GM21619 (cell line): ENCODE results near the gene SPATA21.
A peak's percentile ranks its signal among the peaks of the same experiment; 100 is the strongest.
"Not testable (repeated sequence)": the region's sequence is repeated elsewhere in the genome, so short reads cannot be mapped to it uniquely, and the experiment has no call there.

Source experiments
- ATAC-seq: cut with Tn5 transposase; IDR thresholded peaks from one replicate; pipeline ENCODE4 v1.9.1; 2021; ENCODE audit not compliant: unreplicated experiment

SPATA21 gene

DNA sequence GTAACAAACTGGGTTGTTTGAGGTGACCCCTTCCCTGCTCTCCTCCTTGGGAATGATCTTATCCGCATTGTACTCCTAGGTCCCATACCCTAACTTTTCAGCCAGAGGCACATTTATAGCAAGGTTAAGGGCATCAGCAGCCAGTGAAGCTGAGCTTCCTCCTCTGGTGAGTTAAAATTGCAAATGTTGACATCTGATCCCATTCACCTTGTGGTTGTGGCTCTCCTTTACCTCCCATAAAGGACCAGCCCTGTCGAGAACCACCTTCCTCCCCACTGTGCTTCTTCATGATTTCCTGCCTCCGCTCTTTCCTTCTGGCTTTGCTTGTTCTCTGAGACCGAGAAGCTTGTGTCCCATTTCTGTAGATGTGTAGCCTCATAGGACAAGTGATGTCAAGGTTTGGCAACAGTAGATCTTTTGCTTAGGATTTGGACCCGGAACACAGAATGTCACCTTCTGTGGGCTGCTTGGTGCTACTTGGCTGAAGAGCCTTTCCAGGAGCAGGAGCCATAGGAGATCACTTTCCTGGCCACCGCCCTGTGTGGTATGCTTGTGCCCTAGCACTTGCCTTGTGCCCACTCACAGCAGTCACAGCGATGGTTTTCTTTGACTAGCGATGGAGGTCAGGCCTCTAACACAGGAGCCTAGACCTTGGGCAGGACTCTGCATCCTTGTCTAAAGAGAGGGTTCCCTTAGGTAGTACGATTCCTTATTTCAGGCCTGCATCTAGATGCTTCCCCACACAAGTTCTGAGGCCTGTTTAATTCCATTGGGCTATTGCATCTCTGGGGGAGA lies 51.4 kb downstream of the SPATA21 start:
- ATAC-seq, result no peak

DNA sequence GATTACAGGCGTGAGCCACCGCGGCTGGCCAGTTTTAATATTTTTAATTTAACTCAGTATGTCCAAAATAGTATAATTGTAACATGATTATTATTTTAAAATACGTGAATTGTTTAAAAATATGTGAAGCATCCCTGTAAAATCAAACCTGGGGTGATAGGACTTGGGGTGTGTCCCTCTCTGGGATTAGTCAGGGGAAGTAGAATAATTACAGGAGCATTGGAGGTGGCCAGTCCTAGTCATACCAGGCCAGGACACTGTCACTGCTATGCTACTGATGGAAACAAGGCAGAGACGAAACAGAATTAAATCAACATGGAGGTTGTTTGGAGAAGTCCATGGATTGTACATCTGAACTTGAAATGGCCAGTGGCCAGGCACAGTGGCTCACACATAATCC lies 53.3 kb downstream of the SPATA21 start:
- no peak for ATAC-seq

DNA sequence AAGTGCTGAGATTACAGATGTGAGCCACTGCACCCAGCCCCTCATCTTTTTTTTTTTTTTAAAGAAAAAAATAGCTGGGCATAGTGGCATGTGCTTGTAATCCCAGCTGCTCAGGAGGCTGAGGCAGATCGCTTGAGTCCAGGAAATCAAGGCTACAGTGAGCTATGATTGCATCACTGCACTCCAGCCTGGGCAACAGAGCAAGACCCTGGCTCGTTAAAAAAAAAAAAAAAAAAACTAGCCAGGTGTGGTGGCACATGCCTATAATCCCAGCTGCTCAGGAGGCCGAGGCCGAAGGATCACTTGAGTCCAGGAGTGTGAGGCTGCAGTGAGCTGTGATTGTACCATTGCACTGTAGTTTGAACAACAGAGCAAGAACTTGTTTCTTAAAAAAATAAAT lies 56.4 kb downstream of the SPATA21 start:
- no peak for ATAC-seq

DNA sequence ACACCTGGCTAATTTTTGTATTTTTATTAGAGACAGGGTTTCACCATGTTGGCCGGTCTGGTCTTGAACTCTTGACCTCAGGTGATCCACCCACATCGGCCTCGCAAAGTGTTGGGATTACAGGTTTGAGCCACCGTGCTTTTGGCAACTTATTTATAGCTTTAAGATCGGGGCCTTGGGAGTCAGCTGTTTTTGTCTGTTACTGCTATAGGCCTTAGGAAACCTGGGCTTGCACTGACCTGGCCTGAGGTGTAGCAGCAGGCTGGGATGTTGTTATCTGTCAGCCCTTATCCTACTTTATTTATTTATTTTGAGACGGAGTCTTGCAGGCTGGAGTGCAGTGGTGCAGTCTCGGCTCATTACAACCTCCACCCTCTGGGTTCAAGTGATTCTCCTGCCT lies 58.8 kb downstream of the SPATA21 start:
- no peak for ATAC-seq

DNA sequence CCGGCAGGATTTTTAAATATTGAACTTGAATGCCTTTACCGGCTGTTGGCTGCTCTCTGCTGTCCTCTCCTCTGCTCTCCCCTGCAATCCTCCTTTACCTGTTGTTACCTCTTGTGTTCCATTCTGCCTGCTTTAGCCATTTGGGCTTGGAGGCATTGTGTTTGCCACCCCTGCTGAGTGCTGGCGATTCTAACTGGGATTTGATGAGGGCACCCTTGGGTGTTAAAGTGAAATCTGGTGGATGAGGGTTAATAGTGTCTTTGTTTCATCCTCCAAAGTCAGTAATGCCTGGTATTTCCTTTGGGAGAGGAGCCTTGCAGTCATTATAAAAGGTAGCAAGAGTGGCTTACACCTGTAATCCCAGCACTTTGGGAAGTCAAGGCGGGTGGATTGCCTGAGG lies 60.3 kb downstream of the SPATA21 start:
- no peak for ATAC-seq

GRCh38 chr1:16375521-16376340 lies 61.5 kb downstream of the SPATA21 start:
- ATAC-seq, result no peak

GRCh38 chr1:16374266-16374665 lies 63.0 kb downstream of the SPATA21 start:
- ATAC-seq, result no peak

- ATAC-seq, result no peak
Observed at GRCh38 chr1:16372535-16373285, 64.5 kb downstream of the SPATA21 start.

- ATAC-seq, result no peak
Observed at GRCh38 chr1:16371725-16372124, 65.5 kb downstream of the SPATA21 start.

DNA sequence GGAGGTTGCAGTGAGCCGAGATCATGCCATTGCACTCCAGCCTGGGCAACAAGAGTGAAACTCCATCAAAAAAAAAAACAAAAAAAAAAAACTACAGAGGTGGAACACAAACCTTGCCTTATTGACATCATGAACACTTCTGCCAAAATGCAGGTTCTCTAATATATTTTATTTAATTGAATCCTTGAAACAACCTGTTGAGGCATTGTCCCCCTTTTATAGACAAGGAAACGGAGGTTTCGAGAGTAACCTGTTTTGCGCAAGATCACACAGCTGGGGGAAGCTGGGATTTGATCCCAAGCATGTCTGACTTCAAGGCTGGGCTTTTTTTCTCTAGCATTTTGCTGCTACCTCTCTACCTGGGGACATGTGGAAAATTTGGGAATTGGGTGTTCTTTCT lies 67.4 kb downstream of the SPATA21 start:
- no peak for ATAC-seq

GRCh38 chr1:16367968-16368890 lies 69.0 kb downstream of the SPATA21 start:
- ATAC-seq, result no peak

DNA sequence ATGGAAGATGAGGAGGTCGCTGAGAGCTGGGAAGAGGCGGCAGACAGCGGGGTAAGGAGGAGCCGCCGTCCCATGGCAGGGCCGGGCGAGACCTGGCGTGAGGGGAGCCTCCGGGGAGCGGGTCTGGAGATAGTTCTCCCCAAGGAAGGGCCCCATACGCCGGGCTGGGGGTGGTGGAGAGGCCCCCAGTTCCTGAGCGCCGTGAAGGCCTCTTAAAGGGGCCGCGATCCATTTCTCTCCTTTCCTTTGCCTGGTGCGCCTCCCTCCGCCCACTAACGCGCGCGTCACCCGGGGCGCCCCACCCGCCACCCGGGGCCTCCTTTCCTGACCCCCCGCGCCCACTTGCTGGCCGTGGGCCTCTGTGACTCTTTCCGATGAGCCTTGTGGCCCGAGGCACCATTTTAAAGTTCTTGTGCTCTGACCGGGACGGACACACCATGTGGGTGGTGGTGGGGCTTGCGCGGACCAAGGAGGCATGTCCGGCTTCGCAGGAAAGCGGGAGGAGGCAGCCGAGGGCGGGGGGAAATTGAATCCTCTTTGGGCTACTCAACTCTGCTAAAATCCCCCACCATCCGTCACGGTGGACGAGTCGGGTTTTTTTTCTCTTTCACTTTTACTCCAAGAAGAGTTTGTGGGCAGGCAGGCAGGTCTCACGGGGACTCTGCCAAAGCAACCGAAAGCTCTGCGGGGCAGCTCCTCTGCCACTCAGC lies 69.8 kb downstream of the SPATA21 start:
- peak; percentile 52 for ATAC-seq

GRCh38 chr1:16366722-16367257 lies 70.4 kb downstream of the SPATA21 start, which contains the start of gene SZRD1:
SZRD1 (plus strand) TSS chr1:16367242; CDS start chr1:16367258, 16 bp downstream.
- peak; percentile 71 for ATAC-seq

GRCh38 chr1:16365146-16365498 lies 72.1 kb downstream of the SPATA21 start:
- ATAC-seq, result not testable (repeated sequence)

DNA sequence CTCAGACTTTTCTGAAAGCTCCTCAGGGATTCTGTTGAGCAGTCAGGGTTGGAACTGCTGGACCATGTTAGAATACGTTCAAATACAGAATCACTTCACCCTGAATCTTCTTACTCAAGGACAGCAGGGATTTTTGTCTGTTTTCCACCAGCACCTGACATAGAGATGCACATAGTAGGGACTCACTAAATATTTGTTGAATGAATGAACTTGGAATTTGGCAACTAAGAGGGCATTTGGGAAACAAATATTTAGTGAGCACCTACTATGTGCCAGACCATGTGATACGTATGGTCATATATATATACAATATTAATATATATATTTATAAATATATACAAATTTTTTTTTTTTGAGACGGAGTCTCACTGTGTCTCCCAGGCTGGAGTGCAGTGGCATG lies 80.4 kb downstream of the SPATA21 start:
- ATAC-seq, result no peak

DNA sequence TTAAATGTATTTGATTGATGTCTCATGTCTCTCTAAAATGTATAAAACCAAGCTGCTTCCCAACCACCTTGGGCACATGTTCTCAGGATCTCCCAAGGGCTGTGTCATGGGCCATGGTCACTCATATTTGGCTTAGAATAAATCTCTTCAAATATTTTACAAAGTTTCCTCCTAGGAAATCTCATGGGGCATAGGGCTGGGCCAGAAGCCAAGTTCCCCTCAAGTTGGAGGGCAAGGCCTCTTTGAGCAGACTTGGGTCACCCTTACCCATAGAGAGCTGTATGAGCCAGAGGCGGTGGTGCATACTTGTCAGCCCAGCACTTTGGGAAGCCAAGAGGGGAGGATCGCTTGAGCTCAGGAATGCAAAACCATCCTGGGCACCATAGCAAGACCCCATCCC lies 82.6 kb downstream of the SPATA21 start:
- no peak for ATAC-seq

GRCh38 chr1:16352842-16353535 lies 84.2 kb downstream of the SPATA21 start:
- ATAC-seq, result no peak

DNA sequence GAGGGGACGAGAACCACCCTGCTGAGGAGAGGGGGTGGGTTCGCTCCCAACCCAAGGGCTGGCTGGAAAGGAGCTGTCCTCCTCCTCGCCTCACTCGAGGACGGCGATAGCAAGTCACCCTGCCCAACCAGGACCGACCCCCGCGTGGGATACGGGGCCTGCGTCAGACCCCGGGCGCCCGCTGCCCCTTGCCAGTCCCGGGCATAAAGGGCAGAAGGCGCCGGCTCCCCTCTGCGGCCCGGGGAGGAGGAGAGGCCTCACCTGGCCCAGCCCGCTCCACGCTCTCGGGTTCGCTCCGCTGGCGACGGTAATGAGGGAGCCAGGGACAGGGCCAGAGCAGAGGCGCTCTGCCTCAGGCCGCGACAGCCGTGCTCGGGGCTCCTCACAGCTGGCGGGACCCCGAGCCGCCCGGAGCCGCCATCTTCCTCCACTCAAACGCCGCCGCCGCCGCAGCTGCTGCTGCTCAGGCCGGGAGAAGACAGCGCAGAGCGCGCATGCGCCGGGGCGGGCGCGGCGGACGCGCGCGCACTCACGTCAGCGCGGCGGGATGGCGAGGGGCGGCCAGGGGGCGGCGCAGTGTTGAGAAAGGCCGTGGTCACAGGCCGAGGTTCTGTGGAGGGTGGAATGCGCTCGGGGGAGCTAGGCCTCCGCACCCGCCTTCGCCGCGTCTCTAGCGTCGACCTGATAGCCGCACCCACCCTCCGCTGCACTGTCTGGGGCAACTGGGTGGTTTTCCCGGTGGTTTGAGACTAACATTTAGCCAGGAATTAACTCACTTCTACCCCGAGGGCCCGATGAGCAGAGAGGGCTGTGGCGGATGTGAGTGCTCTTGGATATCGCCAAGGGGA lies 85.0 kb downstream of the SPATA21 start, which contains the start of gene FBXO42:
Gene FBXO42, minus strand, starts transcription at position 487 of the 848 bp plus-strand sequence. CDS start 37,062 bp downstream, outside the sequence.
- ATAC-seq, result peak; percentile 88
